Ovary (tissue), 9 donors: ENCODE data around the gene DDR2. TPM values are rescaled to one million over a fixed set of nuclear protein-coding genes. Genes with fewer than 3 reads are reported as not detected.
A peak's percentile ranks its signal among the peaks of the same experiment; 100 is the strongest.

Source experiments
- DNase-seq, 5 donors: peaks; one replicate each; pipeline ENCODE4 v3.0.0-alpha.2; 2019 to 2020
- H3K27ac ChIP-seq, 2 donors: fragments of 200-600 bp; one replicate each; pipeline versions ENCODE4 v1.5.1 to v1.8.0; 2019 to 2022
- H3K27me3 ChIP-seq: fragments of 200-600 bp; one replicate; pipeline ENCODE4 v1.8.0; 2022
- H3K36me3 ChIP-seq: fragments of 200-600 bp; sonication (generic); one replicate; pipeline ENCODE4 v1.5.1; 2019
- H3K4me1 ChIP-seq: one replicate; pipeline ENCODE4 v1.8.1; 2013; ENCODE audit warnings: mild to moderate bottlenecking, moderate library complexity; ENCODE audit not compliant: insufficient read depth
- H3K4me3 ChIP-seq: fragments of 200-600 bp; sonication (generic); one replicate; pipeline ENCODE4 v1.5.1; 2017
- H3K9me3 ChIP-seq, 2 donors: fragments of 200-600 bp in 1 of 2; sonication (generic) in 1 of 2; one replicate each; pipeline versions ENCODE4 v1.5.1 to v1.8.1; 2013 to 2019; ENCODE audit warnings: mild to moderate bottlenecking in 1 of 2, moderate library complexity in 1 of 2
- EP300 ChIP-seq: sonication (generic); formaldehyde crosslinking; IDR thresholded peaks from one replicate; pipeline ENCODE4 v1.6.1; 2017; ENCODE audit warnings: antibody characterized with exemption
- POLR2A ChIP-seq: fragments of 450-650 bp; IDR thresholded peaks from one replicate; pipeline ENCODE4 v1.6.1; 2017; ENCODE audit warnings: antibody characterized with exemption, mild to moderate bottlenecking, moderate library complexity
- WGBS, 3 donors: extraction: QIAGEN DNeasy Blood & Tissue Kit in 1 of 3; methylation state at CpG; one replicate each; pipeline versions ENCODE4 v1.1.5 to v1.1.7; 2013 to 2017; 5-methylcytosine and 5-hydroxymethylcytosine counted together
- intact Hi-C, 4 donors: fragments of 100-400 bp; cut with DNase I; formaldehyde crosslinking; loops; one replicate each; pipeline versions ENCODE4 v1.11.0 to v1.15.1; 2022 to 2023
- polyA plus RNA-seq, 2 donors: library from polyadenylated mRNA; stranded (reverse); fragments of 200-250 nt in 1 of 2; fragments of 350-450 nt in 1 of 2; fragmentation: Illumina TruSeq in 1 of 2; extraction: RNeasy Lipid Tissue Mini Kit (QIAGEN cat#74804) in 1 of 2; gene quantifications; one replicate each; pipeline ENCODE4 v1.2.3, GENCODE V29; 2013 to 2014
- total RNA-seq, 7 donors: library from RNA; depleted of rRNA in 2 of 7; stranded (reverse); fragments of >200 nt in 2 of 7; fragmentation: NEBNext Ultra II Directional in 3 of 7; extraction: Animal tissue kit (Norgen Biotek cat#: 25700) in 3 of 7; gene quantifications; one replicate each; pipeline versions ENCODE4 v1.1.0 to v1.2.4, GENCODE V29; 2016 to 2023
- TF ChIP-seq, protein P1 (sequence below), 3 donors: fragments of 450-650 bp in 2 of 3; fragments of 200-600 bp in 1 of 3; IDR thresholded peaks; one replicate each; pipeline versions ENCODE4 v1.5.1 to v1.8.0; 2016 to 2022; ENCODE audit warnings: antibody characterized with exemption in 3 of 3, mild to moderate bottlenecking in 1 of 3
- donor health status: DM: no; HTN: no; CAD: no; lungs with moderate emphysema.
- donor health status: DM: no; HTN: no; CAD: no.
- donor health status: Bipolar disorder and iron deficiency.
- donor health status: DM: yes; HTN: yes; CAD: no.
- donor health status: DM: no; HTN: no; CAD: no.
- donor health status: DM: yes; HTN: yes; CAD: no.

Gene DDR2
- total and polyA plus RNA-seq, 9 donors: 25.6 to 143 (median 79.0) TPM

- peaks cover 36% of the 10 kb centered on the region for H3K4me1 ChIP-seq
- no peak for DNase-seq
- no peaks in the 10 kb centered on the region for H3K27me3 ChIP-seq
- no peak overlapping the region for H3K4me3 ChIP-seq
- no peak overlapping the region for H3K27ac ChIP-seq
- TF ChIP-seq EP300 (no peak), POLR2A (no peak)
- TF ChIP-seq, protein P1, sequence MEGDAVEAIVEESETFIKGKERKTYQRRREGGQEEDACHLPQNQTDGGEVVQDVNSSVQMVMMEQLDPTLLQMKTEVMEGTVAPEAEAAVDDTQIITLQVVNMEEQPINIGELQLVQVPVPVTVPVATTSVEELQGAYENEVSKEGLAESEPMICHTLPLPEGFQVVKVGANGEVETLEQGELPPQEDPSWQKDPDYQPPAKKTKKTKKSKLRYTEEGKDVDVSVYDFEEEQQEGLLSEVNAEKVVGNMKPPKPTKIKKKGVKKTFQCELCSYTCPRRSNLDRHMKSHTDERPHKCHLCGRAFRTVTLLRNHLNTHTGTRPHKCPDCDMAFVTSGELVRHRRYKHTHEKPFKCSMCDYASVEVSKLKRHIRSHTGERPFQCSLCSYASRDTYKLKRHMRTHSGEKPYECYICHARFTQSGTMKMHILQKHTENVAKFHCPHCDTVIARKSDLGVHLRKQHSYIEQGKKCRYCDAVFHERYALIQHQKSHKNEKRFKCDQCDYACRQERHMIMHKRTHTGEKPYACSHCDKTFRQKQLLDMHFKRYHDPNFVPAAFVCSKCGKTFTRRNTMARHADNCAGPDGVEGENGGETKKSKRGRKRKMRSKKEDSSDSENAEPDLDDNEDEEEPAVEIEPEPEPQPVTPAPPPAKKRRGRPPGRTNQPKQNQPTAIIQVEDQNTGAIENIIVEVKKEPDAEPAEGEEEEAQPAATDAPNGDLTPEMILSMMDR (IDR thresholded peaks at IDR 0.05): no peak
- 47 to 72% (median 56%) methylated on average over 1 of the region's 1 CpG for WGBS, 3 donors
- no peaks in the 10 kb centered on the region for H3K9me3 ChIP-seq
- no peaks in the 10 kb centered on the region for H3K36me3 ChIP-seq
- intact Hi-C loops: no loop called here
These were observed 67.9 kb downstream of the DDR2 start for GRCh38 chr1:162700131-162700530.

- TF ChIP-seq, protein P1 (IDR thresholded peaks at IDR 0.05): no peak
- no peak for TF ChIP-seq EP300
- no peak for TF ChIP-seq POLR2A
- DNase-seq: no peak
- Histone ChIP-seq H3K9me3 (no peaks in the 10 kb centered on the region), H3K36me3 (no peaks in the 10 kb centered on the region), H3K27ac (peak overlapping the region in 1 of 2 donors; percentile 1), H3K4me3 (no peak overlapping the region), H3K27me3 (no peaks in the 10 kb centered on the region), H3K4me1 (peaks cover 35% of the 10 kb centered on the region)
- intact Hi-C loops: no loop called here
- WGBS, 3 donors: 64 to 86% (median 75%) methylated on average over 1 of the region's 1 CpG
These were observed 69.0 kb downstream of the DDR2 start for GRCh38 chr1:162701286-162701685.

- WGBS, 3 donors: 92 to 99% (median 97%) methylated on average over 2 of the region's 2 CpGs
- Histone ChIP-seq H3K4me1 (peaks cover 34% of the 10 kb centered on the region), H3K36me3 (no peaks in the 10 kb centered on the region), H3K9me3 (no peaks in the 10 kb centered on the region), H3K27ac (no peak overlapping the region), H3K4me3 (no peak overlapping the region), H3K27me3 (no peaks in the 10 kb centered on the region)
- intact Hi-C loops: no loop called here
- TF ChIP-seq POLR2A (no peak), EP300 (no peak)
- TF ChIP-seq, protein P1 (IDR thresholded peaks at IDR 0.05): no peak
- DNase-seq: no peak
These were observed 70.4 kb downstream of the DDR2 start for GRCh38 chr1:162702628-162703027.

DNA sequence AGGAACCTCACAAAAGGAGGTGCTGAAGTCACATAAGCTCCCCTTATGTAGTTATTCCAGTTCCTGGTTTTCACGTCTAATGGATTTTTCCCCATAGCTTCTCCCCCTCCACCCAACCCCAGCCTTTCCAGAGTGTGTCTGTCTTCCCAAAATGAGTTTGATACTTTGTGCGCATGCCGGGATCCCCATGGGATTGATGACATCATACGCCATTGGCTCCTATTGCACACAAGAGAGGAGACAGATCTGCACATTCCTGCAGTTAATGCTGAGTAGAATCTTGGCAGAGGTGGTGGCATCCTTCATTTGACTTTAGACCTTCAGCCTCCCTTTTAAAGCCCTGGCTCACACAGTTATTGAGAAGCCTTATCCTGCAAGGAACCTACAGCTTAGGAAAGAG, 71.4 kb downstream of the DDR2 start:
- no peaks in the 10 kb centered on the region for H3K27me3 ChIP-seq
- peaks cover 27% of the 10 kb centered on the region for H3K4me1 ChIP-seq
- TF ChIP-seq POLR2A (no peak), EP300 (no peak)
- TF ChIP-seq, protein P1 (IDR thresholded peaks at IDR 0.05): no peak
- no peak overlapping the region for H3K4me3 ChIP-seq
- intact Hi-C loops: no loop called here
- H3K9me3 ChIP-seq: no peaks in the 10 kb centered on the region
- DNase-seq: no peak
- WGBS, 3 donors: 83 to 98% (median 89%) methylated on average over 4 of the region's 4 CpGs
- H3K27ac ChIP-seq: no peak overlapping the region
- H3K36me3 ChIP-seq: no peaks in the 10 kb centered on the region
